Ishikawa (cell line): Measurements from ENCODE around the gene NXNL2.

Source experiments
- CEBPB ChIP-seq: IDR thresholded peaks from 2 replicates; pipeline ENCODE4 v1.6.1; 2012
- CREB1 ChIP-seq: IDR thresholded peaks from 2 replicates; pipeline ENCODE4 v1.6.1; 2012; ENCODE audit warnings: low read depth
- EGR1 ChIP-seq: IDR thresholded peaks from 2 replicates; pipeline ENCODE4 v1.6.1; 2012
- EP300 ChIP-seq: IDR thresholded peaks from 2 replicates; pipeline ENCODE4 v1.6.1; 2012; ENCODE audit warnings: borderline replicate concordance
- FOXM1 ChIP-seq: IDR thresholded peaks from 2 replicates; pipeline ENCODE4 v1.6.1; 2012; ENCODE audit warnings: low read depth, borderline replicate concordance
- MAX ChIP-seq: IDR thresholded peaks from 2 replicates; pipeline ENCODE4 v1.6.1; 2012
- NFIC ChIP-seq: IDR thresholded peaks from 2 replicates; pipeline ENCODE4 v1.6.1; 2012
- RAD21 ChIP-seq: IDR thresholded peaks from 2 replicates; pipeline ENCODE4 v1.6.1; 2012; ENCODE audit warnings: low read depth
- REST ChIP-seq: IDR thresholded peaks from 2 replicates; pipeline ENCODE4 v1.6.1; 2012; ENCODE audit warnings: low read depth, mild to moderate bottlenecking
- TAF1 ChIP-seq: IDR thresholded peaks from 2 replicates; pipeline ENCODE4 v1.6.1; 2012; ENCODE audit warnings: low read depth, mild to moderate bottlenecking
- TCF12 ChIP-seq: IDR thresholded peaks from 2 replicates; pipeline ENCODE4 v1.6.1; 2012; ENCODE audit warnings: low read depth
- TEAD4 ChIP-seq: IDR thresholded peaks from 2 replicates; pipeline ENCODE4 v1.6.1; 2012
- USF1 ChIP-seq: IDR thresholded peaks from 2 replicates; pipeline ENCODE4 v1.6.1; 2012
- YY1 ChIP-seq: IDR thresholded peaks from 2 replicates; pipeline ENCODE4 v1.6.1; 2012; ENCODE audit warnings: low read depth
- ZBTB7A ChIP-seq: IDR thresholded peaks from 2 replicates; pipeline ENCODE4 v1.6.1; 2012; ENCODE audit warnings: low read depth

The NXNL2 gene

GRCh38 chr9:88538311-88539085, 3.5 kb downstream of the NXNL2 start:
- no peak for TF ChIP-seq TCF12
- TF ChIP-seq EP300, result no peak
- no peak for TF ChIP-seq YY1
- TF ChIP-seq CEBPB, result no peak
- no peak for TF ChIP-seq ZBTB7A

- no peak for TF ChIP-seq TEAD4
- TF ChIP-seq REST, result no peak
- no peak for TF ChIP-seq NFIC
- no peak for TF ChIP-seq ZBTB7A
- TF ChIP-seq RAD21, result no peak
- no peak for TF ChIP-seq EGR1
- no peak for TF ChIP-seq FOXM1
- no peak for TF ChIP-seq TCF12
- no peak for TF ChIP-seq CREB1
- TF ChIP-seq EP300, result no peak
- TF ChIP-seq MAX, result no peak
- TF ChIP-seq YY1, result no peak
- TF ChIP-seq TAF1, result no peak
- no peak for TF ChIP-seq CEBPB
- no peak for TF ChIP-seq USF1
These were observed 4.3 kb downstream of the NXNL2 start for GRCh38 chr9:88539246-88539645.

GRCh38 chr9:88540251-88540763, 5.3 kb downstream of the NXNL2 start:
- TF ChIP-seq MAX (no peak), YY1 (no peak), FOXM1 (no peak), REST (no peak), EP300 (no peak), CEBPB (no peak), USF1 (no peak)

GRCh38 chr9:88544245-88544644, 9.3 kb downstream of the NXNL2 start:
- no peak for TF ChIP-seq RAD21
- TF ChIP-seq CEBPB, result peak; percentile 74
- peak; percentile 47 for TF ChIP-seq NFIC
- no peak for TF ChIP-seq TEAD4

GRCh38 chr9:88551546-88552137, 16.7 kb downstream of the NXNL2 start:
- TF ChIP-seq EGR1 (no peak), CEBPB (no peak), MAX (no peak), RAD21 (no peak), TEAD4 (no peak), REST (no peak), TAF1 (no peak), FOXM1 (no peak), NFIC (no peak), ZBTB7A (no peak)
